Activated naive CD4-positive, alpha-beta T cell treated with Interleukin-2 at 50 U/mL for 16 hours (primary cell): ENCODE data around the gene TFF1.
"Not testable (repeated sequence)": the region's sequence is repeated elsewhere in the genome, so short reads cannot be mapped to it uniquely, and the experiment has no call there.

Experiments used
- DNase-seq: peaks from one replicate; pipeline ENCODE4 v3.0.0-alpha.2; 2020

TFF1 gene

GRCh38 chr21:42366292-42367010 is at the start of gene TFF1:
TSS of gene TFF1 (minus strand) at chr21:42366535. CDS start at chr21:42366495, 40 bp downstream.
- no peak for DNase-seq

- DNase-seq, result peak; percentile 95
These were observed 48.8 kb upstream of the TFF1 start for GRCh38 chr21:42414928-42415769.

- no peak for DNase-seq
These were observed 48.2 kb upstream of the TFF1 start for GRCh38 chr21:42414553-42414927.

GRCh38 chr21:42414066-42414465 is 47.7 kb upstream of the TFF1 start:
- no peak for DNase-seq

GRCh38 chr21:42413500-42413899 is 47.2 kb upstream of the TFF1 start:
- peak; percentile 65 for DNase-seq

GRCh38 chr21:42413093-42413492 is 46.8 kb upstream of the TFF1 start:
- no peak for DNase-seq

- DNase-seq, result no peak
These were observed 46.2 kb upstream of the TFF1 start for GRCh38 chr21:42412636-42412933.

- DNase-seq, result no peak
These were observed 45.7 kb upstream of the TFF1 start for GRCh38 chr21:42411891-42412635.

GRCh38 chr21:42411197-42411869 is 45.0 kb upstream of the TFF1 start:
- peak; percentile 54 for DNase-seq

- DNase-seq, result no peak
These were observed 43.0 kb upstream of the TFF1 start for GRCh38 chr21:42409366-42409765.

GRCh38 chr21:42408718-42409117 is 42.4 kb upstream of the TFF1 start:
- not testable (repeated sequence) for DNase-seq

GRCh38 chr21:42407476-42407875 is 41.1 kb upstream of the TFF1 start:
- no peak for DNase-seq

- DNase-seq, result peak; percentile 31
These were observed 40.5 kb upstream of the TFF1 start for GRCh38 chr21:42406866-42407265.

- peak; percentile 59 for DNase-seq
These were observed 39.9 kb upstream of the TFF1 start for GRCh38 chr21:42406201-42406621.

GRCh38 chr21:42405064-42406013 is 39.0 kb upstream of the TFF1 start:
- no peak for DNase-seq

- peak; percentile 32 for DNase-seq
These were observed 38.2 kb upstream of the TFF1 start for GRCh38 chr21:42404539-42404938.

- DNase-seq, result peak; percentile 41
These were observed 37.4 kb upstream of the TFF1 start, which contains the start of gene UBASH3A for GRCh38 chr21:42403611-42404231. TSS of gene UBASH3A (plus strand) at chr21:42403902. CDS start at chr21:42403946, 44 bp downstream.

- no peak for DNase-seq
These were observed 35.5 kb upstream of the TFF1 start for GRCh38 chr21:42401820-42402251.

- no peak for DNase-seq
These were observed 34.8 kb upstream of the TFF1 start for GRCh38 chr21:42401154-42401553.

- peak; percentile 38 for DNase-seq
These were observed 34.2 kb upstream of the TFF1 start for GRCh38 chr21:42400525-42400924.

GRCh38 chr21:42398436-42399028 is 32.2 kb upstream of the TFF1 start:
- no peak for DNase-seq
